T47D (cell line): ENCODE results near the gene CASD1.

Source experiments
- DNase-seq, 2 experiments: peaks; one replicate each; pipeline versions ENCODE4 v3.0.0 to v3.0.0-alpha.2; 2011 to 2012; ENCODE audit warnings: low read depth in 1 of 2, low spot score in 1 of 2
- JUND ChIP-seq: IDR thresholded peaks from 2 replicates; pipeline ENCODE4 v1.6.1; 2012; ENCODE audit warnings: low read depth
- in situ Hi-C: cut with HindIII; loops from 2 replicates; pipeline ENCODE4 v1.10.0; 2016; ENCODE audit warnings: low sequenced_read_pairs, low pct_unique_long_range_greater_than_20kb

The CASD1 gene

DNA sequence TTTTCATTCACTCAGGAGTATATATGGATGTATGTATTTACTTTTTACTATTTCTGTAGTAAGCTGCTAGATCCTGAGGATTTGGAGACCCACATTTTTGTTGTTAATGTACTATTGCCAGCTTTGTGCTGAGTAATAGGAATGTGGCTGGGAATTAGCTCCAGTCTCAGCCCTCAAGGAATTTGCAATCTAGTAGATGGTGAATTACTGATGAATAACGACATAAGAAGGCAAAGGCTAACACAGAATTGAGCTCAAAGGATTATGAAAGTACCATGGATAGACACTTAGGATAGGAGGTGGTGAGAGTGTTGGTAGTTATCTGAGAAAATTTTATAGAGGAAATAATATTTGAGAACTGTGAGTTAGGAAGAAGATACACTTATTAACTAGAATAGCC is 19.9 kb downstream of the CASD1 start:
- in situ Hi-C loops = no loop called here
- no peak for DNase-seq
- no peak for TF ChIP-seq JUND

DNA sequence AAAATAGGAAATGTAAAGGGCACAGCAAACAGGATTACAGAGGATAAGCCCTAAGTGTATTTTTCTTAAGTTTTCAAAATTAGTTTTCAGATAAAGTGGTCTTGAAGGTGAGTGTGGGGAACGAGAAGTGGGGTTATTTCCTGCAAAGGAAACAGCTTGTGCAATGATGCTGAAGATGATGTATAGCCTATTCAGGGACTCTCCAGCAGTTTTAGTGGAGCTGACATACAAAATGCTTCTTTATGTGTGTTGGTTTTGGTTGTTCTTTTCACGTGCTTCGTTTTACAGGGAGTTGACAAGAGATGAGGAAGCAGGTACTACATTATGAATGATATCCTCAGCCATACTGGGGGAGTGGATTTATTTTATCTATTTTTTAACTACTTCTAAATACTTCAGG is 20.5 kb downstream of the CASD1 start:
- DNase-seq = no peak
- in situ Hi-C loops = no loop called here
- TF ChIP-seq JUND = no peak

DNA sequence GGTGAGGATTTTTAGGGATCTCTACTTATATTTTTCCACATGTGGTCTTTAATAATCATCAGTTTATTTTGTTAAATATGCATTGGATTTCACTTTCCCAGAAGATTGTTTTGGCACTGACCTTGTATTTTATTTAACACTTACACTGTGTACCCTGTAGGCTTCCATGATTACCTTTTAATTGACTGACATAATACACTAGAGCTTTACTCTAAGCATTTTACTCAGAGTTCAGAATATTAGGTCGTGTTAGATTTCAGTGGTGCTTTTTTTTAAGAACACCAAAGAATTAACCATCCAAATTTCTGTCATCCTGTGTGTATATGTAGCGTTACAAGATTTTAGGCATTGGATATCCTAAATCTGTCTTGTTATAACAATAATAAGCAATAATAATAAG is 23.1 kb downstream of the CASD1 start:
- in situ Hi-C loops = no loop called here
- no peak for TF ChIP-seq JUND
- DNase-seq = no peak

GRCh38 chr7:94540428-94540827 is 30.8 kb downstream of the CASD1 start:
- TF ChIP-seq JUND = no peak
- in situ Hi-C loops = no loop called here
- DNase-seq = no peak

GRCh38 chr7:94547126-94547525 is 37.5 kb downstream of the CASD1 start:
- TF ChIP-seq JUND = no peak
- in situ Hi-C loops = no loop called here
- DNase-seq = no peak

DNA sequence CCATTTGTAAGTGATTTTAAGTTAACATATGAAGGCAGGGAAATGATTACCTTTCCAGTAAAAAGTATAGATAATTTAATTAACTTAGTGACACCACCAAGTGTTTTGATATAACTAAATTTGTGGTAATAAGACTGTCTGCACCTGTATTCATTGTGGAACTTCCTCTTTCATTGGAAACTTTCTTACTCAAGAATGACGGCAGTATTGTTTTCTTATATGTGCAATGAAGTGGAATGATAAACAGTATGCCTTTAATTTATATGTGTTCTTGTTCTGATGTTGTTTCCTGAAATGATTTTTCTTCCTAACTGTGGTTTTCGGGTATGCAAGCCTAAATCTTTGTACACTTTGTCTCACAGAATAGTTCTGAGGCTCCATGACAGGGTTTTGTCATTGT is 46.4 kb downstream of the CASD1 start:
- in situ Hi-C loops = no loop called here
- DNase-seq = no peak
- no peak for TF ChIP-seq JUND

GRCh38 chr7:94557215-94557614 is 47.6 kb downstream of the CASD1 start:
- TF ChIP-seq JUND = no peak
- in situ Hi-C loops = no loop called here
- DNase-seq = no peak

- in situ Hi-C loops = no loop called here
- TF ChIP-seq JUND = no peak
- DNase-seq = no peak
These were observed 50.4 kb downstream of the CASD1 start for GRCh38 chr7:94559972-94560371.

GRCh38 chr7:94561841-94562514 is 52.4 kb downstream of the CASD1 start:
- no peak for TF ChIP-seq JUND
- no peak for DNase-seq
- in situ Hi-C loops = no loop called here

DNA sequence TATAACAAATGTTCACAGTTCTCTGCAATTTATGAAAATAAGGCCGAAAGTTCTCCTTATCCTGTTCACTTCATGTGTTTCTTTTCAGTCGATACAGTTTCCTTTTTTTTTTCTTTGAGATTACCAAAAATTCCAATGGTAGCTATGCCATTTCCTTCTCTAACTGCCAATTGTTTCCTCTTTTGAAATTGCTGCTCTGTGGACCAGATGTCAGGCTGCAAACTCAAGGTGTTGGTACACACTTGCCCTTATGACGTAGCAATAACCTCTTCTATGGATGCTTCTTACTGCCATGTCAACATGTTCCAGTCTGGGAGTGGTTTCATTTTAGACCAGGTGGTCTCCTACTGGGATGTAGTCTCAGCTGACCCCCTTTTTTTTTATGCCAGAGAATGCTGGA is 52.9 kb downstream of the CASD1 start:
- no peak for DNase-seq
- in situ Hi-C loops = no loop called here

GRCh38 chr7:94565247-94565894 is 55.8 kb downstream of the CASD1 start:
- no peak for TF ChIP-seq JUND
- in situ Hi-C loops = no loop called here
- DNase-seq = no peak

More for the DNA sequence above, 52.9 kb downstream of the CASD1 start:
- TF ChIP-seq JUND = no peak

- DNase-seq = no peak
- no peak for TF ChIP-seq JUND
- in situ Hi-C loops = no loop called here
These were observed 57.8 kb downstream of the CASD1 start for GRCh38 chr7:94567396-94567795.

GRCh38 chr7:94571816-94572215 is 62.2 kb downstream of the CASD1 start:
- no peak for TF ChIP-seq JUND
- DNase-seq = no peak
- in situ Hi-C loops = no loop called here

DNA sequence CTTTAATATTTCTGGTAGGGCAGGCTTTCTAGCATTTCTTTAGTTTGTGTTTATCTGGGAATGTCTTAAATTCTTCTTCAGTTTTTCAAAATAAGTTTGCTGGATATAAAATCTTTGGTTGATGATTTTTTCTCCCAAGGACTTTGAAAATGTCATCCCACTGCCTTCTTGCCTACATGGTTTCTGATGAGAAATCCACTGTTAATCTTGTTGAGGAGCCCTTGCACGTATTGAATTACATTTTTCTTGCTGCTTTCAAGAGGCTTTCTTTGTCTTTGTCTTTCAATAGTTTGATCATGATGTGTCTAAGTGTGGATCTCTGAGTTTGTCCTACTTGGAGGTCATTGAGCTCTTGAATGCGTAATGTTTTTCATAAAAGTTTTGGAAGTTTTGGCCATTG is 66.0 kb downstream of the CASD1 start:
- in situ Hi-C loops = no loop called here

More for the DNA sequence above, 66.0 kb downstream of the CASD1 start:
- TF ChIP-seq JUND = no peak
- no peak for DNase-seq
